ENCODE results near the gene SNX9. TPM values are rescaled to one million over a fixed set of nuclear protein-coding genes. Genes with fewer than 3 reads are reported as not detected.

The SNX9 gene
- total and polyA plus RNA-seq, 2 of the 4 experiments (the other 2 are of a cell fraction): 35.3 to 41.2 TPM

- DNase-seq: no peak
- Histone ChIP-seq H4K20me1 (ENCODE audit: insufficient read depth, low read length) (no peaks in the 10 kb centered on the region; the same call in 1 of the 2 replicates), H3K9ac (ENCODE audit: low read depth, low read length) (peak overlapping the region; percentile 74), H4K5ac (ENCODE audit: low read depth, low read length) (peak overlapping the region; percentile 86), H2AK5ac (ENCODE audit: low read depth, low read length) (peak overlapping the region; percentile 64; the same call in 1 of the 2 replicates), H3K4me3 (ENCODE audit: insufficient read depth, low read depth, low read length) (peak overlapping the region; percentile 57), H3K4me2 (ENCODE audit: low read depth, low read length) (peak overlapping the region; percentile 77), H2BK15ac (ENCODE audit: low read depth, low read length) (peak overlapping the region; percentile 15; the same call in 1 of the 3 replicates), H2AK9ac (replicated peaks; ENCODE audit: low read depth, low read length, poor library complexity) (peak overlapping the region; percentile 98), H4K91ac (ENCODE audit: insufficient read depth, low read depth, low read length) (peak overlapping the region; percentile 58; the same call in 1 of the 2 replicates), H2BK120ac (ENCODE audit: low read depth, low read length) (peak overlapping the region; percentile 77; the same call in 1 of the 2 replicates), H3K4ac (ENCODE audit: low read depth, low read length) (peak overlapping the region; percentile 93), H3K23ac (ENCODE audit: low read depth, low read length) (peak overlapping the region; percentile 86), H3K9me1 (ENCODE audit: insufficient read depth, low read length) (peaks cover 4% of the 10 kb centered on the region; the same call in 1 of the 2 replicates), H3K56ac (ENCODE audit: extremely low read depth, insufficient read depth, low read length) (peak overlapping the region; percentile 21; the same call in 1 of the 2 replicates), H3K27me3 (ENCODE audit: control insufficient read depth, insufficient read depth, low read length) (no peaks in the 10 kb centered on the region), H3K27ac (ENCODE audit: insufficient read depth, low read length) (peak overlapping the region; percentile 80), H3K4me1 (ENCODE audit: control insufficient read depth, insufficient read depth, low read length) (peaks cover 7% of the 10 kb centered on the region; the same call in 1 of the 2 replicates), H3K18ac (ENCODE audit: low read depth, low read length) (peak overlapping the region; percentile 42; the same call in 1 of the 2 replicates), H2BK20ac (ENCODE audit: low read depth, low read length) (peak overlapping the region; percentile 68), H2AFZ (replicated peaks; ENCODE audit: low read length, poor library complexity) (peak overlapping the region; percentile 91), H4K8ac (ENCODE audit: low read depth in 2 of 2, low read length in 2 of 2) (peak overlapping the region; percentile 88 to 89), H3K79me1 (ENCODE audit: low read depth in 1 of 2, low read length in 2 of 2) (peaks cover 0 to 11% of the 10 kb centered on the region in 2 experiments; a peak in 2 of 4 replicates), H3K36me3 (ENCODE audit: control insufficient read depth, insufficient read depth, low read length) (no peaks in the 10 kb centered on the region), H3K9me3 (ENCODE audit: control insufficient read depth, insufficient read depth, low read length) (no peaks in the 10 kb centered on the region), H2BK5ac (ENCODE audit: low read depth, low read length, poor library complexity, severe bottlenecking) (peak overlapping the region; percentile 65), H3K14ac (replicated peaks; ENCODE audit: low read depth, low read length) (peak overlapping the region; percentile 67)
- POLR2A ChIA-PET (ENCODE audit: unreplicated experiment): no interaction called here
- WGBS, 2 experiments (ENCODE audit: extremely low coverage in 2 of 2, insufficient read length in 1 of 2): 4% methylated on average over 27 of the region's 53 CpGs; no CpG with 5 or more reads in 1 of the 2 experiments
- intact Hi-C loops (cut with micrococcal nuclease) (loop anchor here (2.0 kb wide), 1 partner anchor 66 kb away; no protein-coding TSS in a partner anchor), in situ Hi-C loops (cut with MboI; ENCODE audit: low sequenced_read_pairs) (loop anchor here (5.0 kb wide), 1 partner anchor 65 kb away; no protein-coding TSS in a partner anchor), dilution Hi-C loops (cut with HindIII; ENCODE audit: low sequenced_read_pairs, unreplicated experiment) (no loop called here)
- CTCF ChIA-PET: interaction anchor here (0.7 to 1.2 kb wide), 2 partner anchors 66 to 69 kb away, joined by 3 read pairs; no protein-coding TSS in a partner anchor
- no TSS peak for BruUV-seq (replicated peaks)
- peak; percentile 56; the same call in 1 of the 2 replicates for ATAC-seq (ENCODE audit: low read depth)
- TF ChIP-seq BHLHE40 (IDR thresholded peaks at IDR 0.05; ENCODE audit: low read depth, low read length) (no peak), SMC3 (IDR thresholded peaks at IDR 0.05; ENCODE audit: low read depth, low read length) (no peak), CTCF (conservative IDR thresholded peaks at IDR 0.05; ENCODE audit: low read depth, low read length) (no peak), MXI1 (IDR thresholded peaks at IDR 0.05; ENCODE audit: borderline replicate concordance, low read depth, low read length) (no peak), USF2 (IDR thresholded peaks at IDR 0.05; ENCODE audit: low read depth, low read length) (no peak), NFE2L2 (IDR thresholded peaks at IDR 0.05; ENCODE audit: low read depth, low read length) (no peak), MAZ (IDR thresholded peaks at IDR 0.05; ENCODE audit: borderline replicate concordance, low read depth, low read length) (no peak), CHD1 (IDR thresholded peaks at IDR 0.05; ENCODE audit: low read depth, low read length) (no peak), RFX5 (IDR thresholded peaks at IDR 0.05; ENCODE audit: low read depth, low read length) (no peak), ELK1 (IDR thresholded peaks at IDR 0.05; ENCODE audit: borderline replicate concordance, low read depth, low read length) (no peak), RAD21 (IDR thresholded peaks at IDR 0.05; ENCODE audit: low read length) (no peak), FOS (IDR thresholded peaks at IDR 0.05; ENCODE audit: low read depth, low read length) (no peak)
These were observed 623 bp upstream of the SNX9 start for GRCh38 chr6:157822245-157823000.

All from IMR-90 (cell line).